HEK293T (cell line): Measurements from ENCODE around the gene RUVBL2.

Source experiments
- ARNT ChIP-seq: fragments of 450-650 bp; IDR thresholded peaks from 2 replicates; pipeline ENCODE4 v1.6.1; 2017; ENCODE audit warnings: mild to moderate bottlenecking
- CTBP1 ChIP-seq: fragments of 450-650 bp; IDR thresholded peaks from 2 replicates; pipeline ENCODE4 v1.6.1; 2016; ENCODE audit warnings: borderline replicate concordance
- FOXA1 ChIP-seq: fragments of 450-650 bp; IDR thresholded peaks from 2 replicates; pipeline ENCODE4 v1.6.1; 2016; ENCODE audit warnings: mild to moderate bottlenecking
- NFRKB ChIP-seq: fragments of 450-650 bp; IDR thresholded peaks from 2 replicates; pipeline ENCODE4 v1.6.1; 2016; ENCODE audit warnings: mild to moderate bottlenecking, moderate library complexity
- SP1 ChIP-seq: fragments of 450-650 bp; IDR thresholded peaks from 2 replicates; pipeline ENCODE4 v1.6.1; 2017
- TARDBP ChIP-seq: fragments of 450-650 bp; IDR thresholded peaks from 2 replicates; pipeline ENCODE4 v1.6.1; 2016

DNA sequence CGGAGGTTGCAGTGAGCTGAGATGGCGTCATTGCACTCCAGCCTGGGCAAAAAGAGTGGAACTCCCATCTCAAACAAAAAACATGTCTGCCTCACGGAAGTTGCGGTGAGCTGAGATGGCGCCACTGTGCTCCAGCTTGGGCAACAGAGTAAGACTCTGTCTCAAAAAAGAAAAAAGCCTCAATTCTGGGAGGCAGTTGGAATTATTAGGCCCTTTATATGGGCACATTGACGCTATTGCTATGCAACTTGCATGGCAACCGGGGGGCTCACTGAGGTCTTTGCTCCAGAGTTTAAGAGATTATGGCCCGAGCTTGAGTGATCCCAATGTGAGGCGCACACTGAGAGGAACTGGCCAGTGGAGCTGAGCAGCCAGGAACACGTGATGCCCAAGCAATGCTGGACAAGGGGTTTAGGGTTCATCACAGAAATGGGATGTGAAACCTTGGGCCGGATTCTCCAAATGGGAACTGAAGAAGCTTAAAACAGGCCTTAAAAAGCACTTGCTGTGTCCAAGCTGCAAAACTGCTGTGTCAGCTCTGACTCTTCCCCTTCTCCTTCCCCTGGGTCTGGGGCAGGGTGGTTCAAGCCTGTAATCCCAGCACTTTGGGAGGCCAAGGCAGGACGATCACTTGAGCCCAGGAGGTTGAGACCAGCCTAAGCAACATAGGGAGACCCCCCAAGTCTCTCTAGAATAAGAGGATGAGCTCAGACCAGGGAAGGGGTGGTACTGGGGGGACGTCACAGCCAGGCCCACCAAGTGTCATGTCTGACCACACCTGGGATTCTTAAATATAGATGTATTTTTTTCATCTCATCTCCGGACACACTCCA, 26.1 kb upstream of the RUVBL2 start:
- TF ChIP-seq ARNT = no peak
- no peak for TF ChIP-seq NFRKB
- TF ChIP-seq TARDBP = no peak
- no peak for TF ChIP-seq FOXA1
- TF ChIP-seq CTBP1 = no peak
- TF ChIP-seq SP1 = no peak
